Ishikawa (cell line): Measurements from ENCODE around the gene CCL7.

Experiments
- CEBPB ChIP-seq: IDR thresholded peaks from 2 replicates; pipeline ENCODE4 v1.6.1; 2012
- CREB1 ChIP-seq: IDR thresholded peaks from 2 replicates; pipeline ENCODE4 v1.6.1; 2012; ENCODE audit warnings: low read depth
- EGR1 ChIP-seq: IDR thresholded peaks from 2 replicates; pipeline ENCODE4 v1.6.1; 2012
- EP300 ChIP-seq: IDR thresholded peaks from 2 replicates; pipeline ENCODE4 v1.6.1; 2012; ENCODE audit warnings: borderline replicate concordance
- FOXM1 ChIP-seq: IDR thresholded peaks from 2 replicates; pipeline ENCODE4 v1.6.1; 2012; ENCODE audit warnings: low read depth, borderline replicate concordance
- MAX ChIP-seq: IDR thresholded peaks from 2 replicates; pipeline ENCODE4 v1.6.1; 2012
- NFIC ChIP-seq: IDR thresholded peaks from 2 replicates; pipeline ENCODE4 v1.6.1; 2012
- RAD21 ChIP-seq: IDR thresholded peaks from 2 replicates; pipeline ENCODE4 v1.6.1; 2012; ENCODE audit warnings: low read depth
- REST ChIP-seq: IDR thresholded peaks from 2 replicates; pipeline ENCODE4 v1.6.1; 2012; ENCODE audit warnings: low read depth, mild to moderate bottlenecking
- TAF1 ChIP-seq: IDR thresholded peaks from 2 replicates; pipeline ENCODE4 v1.6.1; 2012; ENCODE audit warnings: low read depth, mild to moderate bottlenecking
- TCF12 ChIP-seq: IDR thresholded peaks from 2 replicates; pipeline ENCODE4 v1.6.1; 2012; ENCODE audit warnings: low read depth
- TEAD4 ChIP-seq: IDR thresholded peaks from 2 replicates; pipeline ENCODE4 v1.6.1; 2012
- USF1 ChIP-seq: IDR thresholded peaks from 2 replicates; pipeline ENCODE4 v1.6.1; 2012
- YY1 ChIP-seq: IDR thresholded peaks from 2 replicates; pipeline ENCODE4 v1.6.1; 2012; ENCODE audit warnings: low read depth
- ZBTB7A ChIP-seq: IDR thresholded peaks from 2 replicates; pipeline ENCODE4 v1.6.1; 2012; ENCODE audit warnings: low read depth

CCL7 gene

GRCh38 chr17:34230342-34230741 lies 39.7 kb upstream of the CCL7 start:
- TF ChIP-seq EGR1 (no peak), FOXM1 (no peak), EP300 (no peak), REST (no peak), YY1 (no peak), RAD21 (no peak), TEAD4 (no peak), CEBPB (no peak), NFIC (no peak), USF1 (no peak), MAX (no peak), CREB1 (no peak), TCF12 (no peak), TAF1 (no peak), ZBTB7A (no peak)

GRCh38 chr17:34234616-34235015 lies 35.4 kb upstream of the CCL7 start:
- TF ChIP-seq FOXM1 = no peak
- no peak for TF ChIP-seq TCF12
- no peak for TF ChIP-seq YY1
- TF ChIP-seq TEAD4 = no peak
- TF ChIP-seq CREB1 = no peak
- TF ChIP-seq TAF1 = no peak
- no peak for TF ChIP-seq EP300
- no peak for TF ChIP-seq USF1
- no peak for TF ChIP-seq ZBTB7A
- no peak for TF ChIP-seq RAD21

GRCh38 chr17:34235389-34236028 lies 34.5 kb upstream of the CCL7 start:
- no peak for TF ChIP-seq EP300
- TF ChIP-seq TAF1 = no peak

- no peak for TF ChIP-seq MAX
- no peak for TF ChIP-seq NFIC
- TF ChIP-seq TCF12 = no peak
- no peak for TF ChIP-seq FOXM1
- TF ChIP-seq TAF1 = no peak
- TF ChIP-seq TEAD4 = no peak
- TF ChIP-seq USF1 = no peak
- no peak for TF ChIP-seq ZBTB7A
- TF ChIP-seq EP300 = no peak
- TF ChIP-seq YY1 = no peak
- TF ChIP-seq EGR1 = no peak
- no peak for TF ChIP-seq CREB1
- no peak for TF ChIP-seq REST
- TF ChIP-seq RAD21 = no peak
- TF ChIP-seq CEBPB = no peak
Measured at GRCh38 chr17:34236281-34236892, 33.6 kb upstream of the CCL7 start.

- no peak for TF ChIP-seq YY1
- peak; percentile 20; the same call in 1 of the 2 replicates for TF ChIP-seq REST
Measured at GRCh38 chr17:34237458-34237857, 32.6 kb upstream of the CCL7 start.
